ENCODE results near the gene FAM81B. TPM values are rescaled to one million over a fixed set of nuclear protein-coding genes. Genes with fewer than 3 reads are reported as not detected.

The FAM81B gene
- total RNA-seq, 1 experiment from 2014 or later: not detected

GRCh38 chr5:95398989-95399388 is 7.8 kb downstream of the FAM81B start:
- H3K27me3 Mint-ChIP-seq (ENCODE audit: low read depth): no peaks in the 10 kb centered on the region
- H3K9me3 Mint-ChIP-seq: no peaks in the 10 kb centered on the region
- CTCF ChIA-PET: no interaction called here
- TF ChIP-seq, protein P1, sequence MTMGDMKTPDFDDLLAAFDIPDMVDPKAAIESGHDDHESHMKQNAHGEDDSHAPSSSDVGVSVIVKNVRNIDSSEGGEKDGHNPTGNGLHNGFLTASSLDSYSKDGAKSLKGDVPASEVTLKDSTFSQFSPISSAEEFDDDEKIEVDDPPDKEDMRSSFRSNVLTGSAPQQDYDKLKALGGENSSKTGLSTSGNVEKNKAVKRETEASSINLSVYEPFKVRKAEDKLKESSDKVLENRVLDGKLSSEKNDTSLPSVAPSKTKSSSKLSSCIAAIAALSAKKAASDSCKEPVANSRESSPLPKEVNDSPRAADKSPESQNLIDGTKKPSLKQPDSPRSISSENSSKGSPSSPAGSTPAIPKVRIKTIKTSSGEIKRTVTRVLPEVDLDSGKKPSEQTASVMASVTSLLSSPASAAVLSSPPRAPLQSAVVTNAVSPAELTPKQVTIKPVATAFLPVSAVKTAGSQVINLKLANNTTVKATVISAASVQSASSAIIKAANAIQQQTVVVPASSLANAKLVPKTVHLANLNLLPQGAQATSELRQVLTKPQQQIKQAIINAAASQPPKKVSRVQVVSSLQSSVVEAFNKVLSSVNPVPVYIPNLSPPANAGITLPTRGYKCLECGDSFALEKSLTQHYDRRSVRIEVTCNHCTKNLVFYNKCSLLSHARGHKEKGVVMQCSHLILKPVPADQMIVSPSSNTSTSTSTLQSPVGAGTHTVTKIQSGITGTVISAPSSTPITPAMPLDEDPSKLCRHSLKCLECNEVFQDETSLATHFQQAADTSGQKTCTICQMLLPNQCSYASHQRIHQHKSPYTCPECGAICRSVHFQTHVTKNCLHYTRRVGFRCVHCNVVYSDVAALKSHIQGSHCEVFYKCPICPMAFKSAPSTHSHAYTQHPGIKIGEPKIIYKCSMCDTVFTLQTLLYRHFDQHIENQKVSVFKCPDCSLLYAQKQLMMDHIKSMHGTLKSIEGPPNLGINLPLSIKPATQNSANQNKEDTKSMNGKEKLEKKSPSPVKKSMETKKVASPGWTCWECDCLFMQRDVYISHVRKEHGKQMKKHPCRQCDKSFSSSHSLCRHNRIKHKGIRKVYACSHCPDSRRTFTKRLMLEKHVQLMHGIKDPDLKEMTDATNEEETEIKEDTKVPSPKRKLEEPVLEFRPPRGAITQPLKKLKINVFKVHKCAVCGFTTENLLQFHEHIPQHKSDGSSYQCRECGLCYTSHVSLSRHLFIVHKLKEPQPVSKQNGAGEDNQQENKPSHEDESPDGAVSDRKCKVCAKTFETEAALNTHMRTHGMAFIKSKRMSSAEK (CRISPR knock-in tag; IDR thresholded peaks at IDR 0.05; ENCODE audit: borderline replicate concordance): no peak
- TF ChIP-seq, protein P2, sequence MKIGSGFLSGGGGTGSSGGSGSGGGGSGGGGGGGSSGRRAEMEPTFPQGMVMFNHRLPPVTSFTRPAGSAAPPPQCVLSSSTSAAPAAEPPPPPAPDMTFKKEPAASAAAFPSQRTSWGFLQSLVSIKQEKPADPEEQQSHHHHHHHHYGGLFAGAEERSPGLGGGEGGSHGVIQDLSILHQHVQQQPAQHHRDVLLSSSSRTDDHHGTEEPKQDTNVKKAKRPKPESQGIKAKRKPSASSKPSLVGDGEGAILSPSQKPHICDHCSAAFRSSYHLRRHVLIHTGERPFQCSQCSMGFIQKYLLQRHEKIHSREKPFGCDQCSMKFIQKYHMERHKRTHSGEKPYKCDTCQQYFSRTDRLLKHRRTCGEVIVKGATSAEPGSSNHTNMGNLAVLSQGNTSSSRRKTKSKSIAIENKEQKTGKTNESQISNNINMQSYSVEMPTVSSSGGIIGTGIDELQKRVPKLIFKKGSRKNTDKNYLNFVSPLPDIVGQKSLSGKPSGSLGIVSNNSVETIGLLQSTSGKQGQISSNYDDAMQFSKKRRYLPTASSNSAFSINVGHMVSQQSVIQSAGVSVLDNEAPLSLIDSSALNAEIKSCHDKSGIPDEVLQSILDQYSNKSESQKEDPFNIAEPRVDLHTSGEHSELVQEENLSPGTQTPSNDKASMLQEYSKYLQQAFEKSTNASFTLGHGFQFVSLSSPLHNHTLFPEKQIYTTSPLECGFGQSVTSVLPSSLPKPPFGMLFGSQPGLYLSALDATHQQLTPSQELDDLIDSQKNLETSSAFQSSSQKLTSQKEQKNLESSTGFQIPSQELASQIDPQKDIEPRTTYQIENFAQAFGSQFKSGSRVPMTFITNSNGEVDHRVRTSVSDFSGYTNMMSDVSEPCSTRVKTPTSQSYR (CRISPR knock-in tag; IDR thresholded peaks at IDR 0.05): no peak
- TF ChIP-seq, protein P3, sequence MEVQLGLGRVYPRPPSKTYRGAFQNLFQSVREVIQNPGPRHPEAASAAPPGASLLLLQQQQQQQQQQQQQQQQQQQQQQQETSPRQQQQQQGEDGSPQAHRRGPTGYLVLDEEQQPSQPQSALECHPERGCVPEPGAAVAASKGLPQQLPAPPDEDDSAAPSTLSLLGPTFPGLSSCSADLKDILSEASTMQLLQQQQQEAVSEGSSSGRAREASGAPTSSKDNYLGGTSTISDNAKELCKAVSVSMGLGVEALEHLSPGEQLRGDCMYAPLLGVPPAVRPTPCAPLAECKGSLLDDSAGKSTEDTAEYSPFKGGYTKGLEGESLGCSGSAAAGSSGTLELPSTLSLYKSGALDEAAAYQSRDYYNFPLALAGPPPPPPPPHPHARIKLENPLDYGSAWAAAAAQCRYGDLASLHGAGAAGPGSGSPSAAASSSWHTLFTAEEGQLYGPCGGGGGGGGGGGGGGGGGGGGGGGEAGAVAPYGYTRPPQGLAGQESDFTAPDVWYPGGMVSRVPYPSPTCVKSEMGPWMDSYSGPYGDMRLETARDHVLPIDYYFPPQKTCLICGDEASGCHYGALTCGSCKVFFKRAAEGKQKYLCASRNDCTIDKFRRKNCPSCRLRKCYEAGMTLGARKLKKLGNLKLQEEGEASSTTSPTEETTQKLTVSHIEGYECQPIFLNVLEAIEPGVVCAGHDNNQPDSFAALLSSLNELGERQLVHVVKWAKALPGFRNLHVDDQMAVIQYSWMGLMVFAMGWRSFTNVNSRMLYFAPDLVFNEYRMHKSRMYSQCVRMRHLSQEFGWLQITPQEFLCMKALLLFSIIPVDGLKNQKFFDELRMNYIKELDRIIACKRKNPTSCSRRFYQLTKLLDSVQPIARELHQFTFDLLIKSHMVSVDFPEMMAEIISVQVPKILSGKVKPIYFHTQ (CRISPR knock-in tag; IDR thresholded peaks at IDR 0.05): no peak
- no peak for TF ChIP-seq IRF1 (CRISPR knock-in tag; IDR thresholded peaks at IDR 0.05)
- no peak for DNase-seq (ENCODE audit: low spot score)
- H3K4me3 Mint-ChIP-seq: no peak overlapping the region
- POLR2A ChIA-PET: no interaction called here
- H3K27ac Mint-ChIP-seq: no peak overlapping the region
- no peaks in the 10 kb centered on the region for H3K36me3 Mint-ChIP-seq
- no peak for ATAC-seq
- H3K4me1 Mint-ChIP-seq: peaks cover 39% of the 10 kb centered on the region

- Mint-ChIP-seq H3K4me1 (peaks cover 26% of the 10 kb centered on the region), H3K27ac (no peak overlapping the region), H3K27me3 (ENCODE audit: low read depth) (no peaks in the 10 kb centered on the region), H3K4me3 (no peak overlapping the region), H3K9me3 (peaks cover 15% of the 10 kb centered on the region), H3K36me3 (no peaks in the 10 kb centered on the region)
- CTCF ChIA-PET: no interaction called here
- ATAC-seq: no peak
- no peak for DNase-seq (ENCODE audit: low spot score)
- POLR2A ChIA-PET: no interaction called here
- TF ChIP-seq ZNF138 (CRISPR knock-in tag; conservative IDR thresholded peaks at IDR 0.05): no peak
- no peak for TF ChIP-seq ZNF671 (CRISPR knock-in tag; IDR thresholded peaks at IDR 0.05)
- no peak for TF ChIP-seq NR1H2 (CRISPR knock-in tag; IDR thresholded peaks at IDR 0.05)
- TF ChIP-seq, protein P3 (CRISPR knock-in tag; IDR thresholded peaks at IDR 0.05): no peak
- no peak for TF ChIP-seq EMX1 (CRISPR knock-in tag; IDR thresholded peaks at IDR 0.05)
- TF ChIP-seq ATF1 (CRISPR knock-in tag; IDR thresholded peaks at IDR 0.05): no peak
- no peak for TF ChIP-seq NFATC4 (CRISPR knock-in tag; IDR thresholded peaks at IDR 0.05)
- no peak for TF ChIP-seq ZNF425 (CRISPR knock-in tag; conservative IDR thresholded peaks at IDR 0.05)
- no peak for TF ChIP-seq PREB (CRISPR knock-in tag; IDR thresholded peaks at IDR 0.05; ENCODE audit: borderline replicate concordance)
- TF ChIP-seq TCF7 (CRISPR knock-in tag; IDR thresholded peaks at IDR 0.05; ENCODE audit: low read depth): no peak
- no peak for TF ChIP-seq IRF1 (CRISPR knock-in tag; IDR thresholded peaks at IDR 0.05)
- no peak for TF ChIP-seq NR2C2 (CRISPR knock-in tag; IDR thresholded peaks at IDR 0.05)
- no peak for TF ChIP-seq IRF2 (CRISPR knock-in tag; IDR thresholded peaks at IDR 0.05; ENCODE audit: borderline replicate concordance, low read depth)
- TF ChIP-seq CREM (CRISPR knock-in tag; IDR thresholded peaks at IDR 0.05): no peak
These were observed 10.5 kb downstream of the FAM81B start for GRCh38 chr5:95401626-95402025.
